Cardiac fibroblast (primary cell): ENCODE measurements around the gene ROPN1L.

Experiments used
- DNase-seq, 2 donors: peaks; one replicate each; pipeline versions ENCODE4 v3.0.0 to v3.0.0-alpha.2; 2010; ENCODE audit warnings: low read depth in 2 of 2
- H3K4me3 ChIP-seq, 2 donors: replicated peaks in 1 of 2; 1 replicate in 1 of 2; 2 replicates in 1 of 2; pipeline ENCODE4 v1.5.1; 2011; ENCODE audit warnings: low read depth in 2 of 2, low read length in 2 of 2, mild to moderate bottlenecking in 2 of 2, moderate library complexity in 1 of 2
- TF ChIP-seq, protein P1 (sequence below): IDR thresholded peaks from one replicate; pipeline ENCODE4 v1.5.1; 2011; ENCODE audit warnings: low read depth, mild to moderate bottlenecking, low read length, inconsistent platforms

The ROPN1L gene

DNA sequence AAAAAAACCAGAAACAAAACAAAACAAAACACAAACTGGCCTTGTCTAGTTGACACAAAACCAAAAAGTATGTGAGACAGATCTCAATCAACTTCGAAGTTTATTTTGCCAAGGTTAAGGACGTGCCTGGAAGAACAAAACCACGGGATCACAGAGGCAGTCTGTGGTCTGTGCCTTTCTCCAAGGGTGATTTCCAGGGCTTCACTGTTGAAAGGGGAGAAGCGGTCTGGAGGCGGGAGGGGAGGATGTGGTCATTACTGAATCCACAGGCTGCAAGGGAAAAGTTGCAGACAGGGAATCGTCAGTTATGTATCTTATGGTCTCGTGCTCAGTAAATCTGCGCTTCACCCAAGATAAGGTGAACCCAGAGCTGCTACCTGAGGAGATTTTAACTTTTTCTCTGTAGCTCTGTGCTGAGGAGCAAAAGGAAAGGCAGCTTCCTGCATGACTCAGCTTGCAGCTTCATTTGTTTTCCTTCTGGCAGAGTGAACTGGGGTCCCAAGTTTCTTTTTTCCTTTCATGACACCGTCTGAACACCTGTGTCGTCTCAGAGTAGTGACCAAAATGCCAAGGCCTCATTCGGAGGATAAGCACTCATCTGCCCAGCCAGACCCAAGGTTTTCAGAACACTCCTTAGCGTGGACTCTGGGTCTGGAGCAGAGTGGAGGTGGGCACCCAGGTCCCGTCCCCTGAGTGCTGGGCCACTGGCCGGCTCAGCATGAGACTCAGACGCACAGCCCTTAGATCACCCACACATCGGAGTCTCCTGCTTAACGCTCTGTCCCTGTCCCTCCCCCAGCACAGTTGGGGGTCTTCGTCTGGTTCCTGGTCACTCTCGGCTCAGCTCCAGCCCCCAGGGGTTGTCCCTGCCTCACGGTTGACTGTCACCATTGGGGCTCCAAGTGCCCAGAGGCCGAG lies 25.9 kb downstream of the ROPN1L start:
- peak; percentile 55 to 59 for DNase-seq
- TF ChIP-seq, protein P1, sequence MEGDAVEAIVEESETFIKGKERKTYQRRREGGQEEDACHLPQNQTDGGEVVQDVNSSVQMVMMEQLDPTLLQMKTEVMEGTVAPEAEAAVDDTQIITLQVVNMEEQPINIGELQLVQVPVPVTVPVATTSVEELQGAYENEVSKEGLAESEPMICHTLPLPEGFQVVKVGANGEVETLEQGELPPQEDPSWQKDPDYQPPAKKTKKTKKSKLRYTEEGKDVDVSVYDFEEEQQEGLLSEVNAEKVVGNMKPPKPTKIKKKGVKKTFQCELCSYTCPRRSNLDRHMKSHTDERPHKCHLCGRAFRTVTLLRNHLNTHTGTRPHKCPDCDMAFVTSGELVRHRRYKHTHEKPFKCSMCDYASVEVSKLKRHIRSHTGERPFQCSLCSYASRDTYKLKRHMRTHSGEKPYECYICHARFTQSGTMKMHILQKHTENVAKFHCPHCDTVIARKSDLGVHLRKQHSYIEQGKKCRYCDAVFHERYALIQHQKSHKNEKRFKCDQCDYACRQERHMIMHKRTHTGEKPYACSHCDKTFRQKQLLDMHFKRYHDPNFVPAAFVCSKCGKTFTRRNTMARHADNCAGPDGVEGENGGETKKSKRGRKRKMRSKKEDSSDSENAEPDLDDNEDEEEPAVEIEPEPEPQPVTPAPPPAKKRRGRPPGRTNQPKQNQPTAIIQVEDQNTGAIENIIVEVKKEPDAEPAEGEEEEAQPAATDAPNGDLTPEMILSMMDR: no peak
- no peak overlapping the region for H3K4me3 ChIP-seq

DNA sequence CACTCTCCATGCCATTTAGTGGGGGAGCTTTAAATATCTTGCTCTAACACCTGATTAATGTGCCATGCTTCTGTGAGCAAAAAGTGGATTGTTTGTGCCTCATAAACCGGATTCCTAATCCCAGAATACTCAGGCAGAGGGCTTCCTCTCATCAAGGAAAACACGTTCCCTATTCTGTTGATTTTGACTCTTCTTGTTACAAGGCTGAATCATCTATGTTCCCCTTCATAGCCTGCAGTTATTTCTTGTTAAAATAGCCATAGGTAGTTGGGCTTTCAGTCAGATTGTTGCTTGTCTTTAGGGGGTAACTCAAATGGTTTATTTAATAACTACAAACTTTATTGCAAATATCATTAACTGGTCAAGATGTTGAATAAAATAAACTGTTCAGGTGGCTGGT lies 26.6 kb downstream of the ROPN1L start:
- DNase-seq: no peak
- TF ChIP-seq, protein P1: no peak
- no peak overlapping the region for H3K4me3 ChIP-seq

DNA sequence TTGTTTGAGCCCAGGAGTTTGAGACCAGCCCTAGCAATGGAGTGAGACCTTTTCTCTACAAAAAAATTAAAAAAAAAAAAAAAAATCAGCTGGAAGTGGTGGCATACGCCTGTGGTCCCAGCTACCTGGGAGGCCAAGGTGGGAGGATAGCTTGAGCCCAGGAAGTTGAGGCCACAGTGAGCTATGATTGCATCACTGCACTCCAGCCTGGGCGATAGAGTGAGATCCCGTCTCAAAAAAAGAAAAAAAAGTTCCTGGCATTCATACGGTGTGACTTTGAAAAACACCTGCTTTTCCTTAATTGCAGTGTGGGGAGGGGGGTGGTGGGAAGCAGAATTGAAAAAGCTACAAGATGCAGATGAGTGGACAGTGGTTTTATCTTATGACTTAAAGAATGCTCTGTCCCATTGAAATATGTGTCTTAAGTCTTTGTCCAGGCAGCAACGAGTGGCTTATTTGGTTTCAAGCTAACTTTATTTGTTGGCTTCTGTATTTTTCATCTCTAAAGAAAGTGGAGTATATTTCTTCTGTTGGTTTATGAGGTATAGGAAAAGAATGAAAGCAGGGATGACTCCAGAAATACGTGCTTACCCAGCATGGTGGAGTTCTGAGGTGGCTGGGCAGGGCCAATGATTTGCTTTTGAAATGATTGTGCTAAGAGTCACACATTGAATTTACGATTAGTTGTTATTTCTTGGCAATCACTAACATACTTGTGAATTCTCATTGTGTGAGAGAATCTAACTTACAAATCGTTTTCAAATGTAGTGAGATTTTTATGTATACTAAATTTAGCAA lies 27.8 kb downstream of the ROPN1L start:
- TF ChIP-seq, protein P1: no peak
- DNase-seq: peak in 1 of 2 donors; percentile 47

DNA sequence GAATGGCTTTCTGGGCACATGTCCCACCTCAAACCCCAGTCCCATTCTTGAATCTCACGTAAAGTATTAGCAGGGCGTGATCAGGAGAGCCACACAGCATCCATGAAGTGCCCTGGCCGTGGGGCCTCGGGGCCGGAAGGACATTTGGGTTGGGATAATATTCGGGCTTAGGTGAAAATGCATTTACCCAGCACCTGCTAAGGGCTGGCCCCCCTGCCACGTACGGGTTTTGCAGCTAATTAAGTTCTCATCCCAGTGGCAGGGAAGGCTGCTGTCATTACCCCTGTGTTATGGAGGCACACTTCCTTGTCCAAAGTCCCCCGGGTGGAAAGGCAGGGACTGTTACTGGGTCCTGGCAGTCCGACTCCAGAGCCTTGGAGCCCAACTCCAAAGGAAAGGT lies 29.0 kb downstream of the ROPN1L start:
- TF ChIP-seq, protein P1: no peak
- no peak overlapping the region for H3K4me3 ChIP-seq
- DNase-seq: no peak

More for the DNA sequence above, 27.8 kb downstream of the ROPN1L start:
- H3K4me3 ChIP-seq: no peak overlapping the region

DNA sequence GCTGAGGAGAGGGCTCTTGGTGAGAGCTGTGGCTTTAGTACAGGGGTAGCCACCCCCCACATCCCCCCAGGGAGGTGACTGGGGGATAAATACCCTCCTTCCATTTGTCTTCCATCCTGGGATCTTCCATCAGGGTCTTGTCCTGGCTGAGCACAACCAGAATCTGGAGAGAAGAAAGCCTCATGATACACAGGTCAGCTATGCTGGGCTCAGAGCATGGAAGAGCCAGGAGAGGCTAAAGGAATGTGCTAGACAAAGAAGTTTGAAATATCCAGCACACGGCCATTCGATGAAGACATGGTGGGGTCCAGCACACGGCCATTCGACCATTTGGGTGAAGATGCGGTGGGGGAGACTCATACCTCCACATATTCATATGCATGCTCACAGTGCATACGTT lies 30.0 kb downstream of the ROPN1L start:
- TF ChIP-seq, protein P1: no peak
- no peak for DNase-seq
- no peak overlapping the region for H3K4me3 ChIP-seq

DNA sequence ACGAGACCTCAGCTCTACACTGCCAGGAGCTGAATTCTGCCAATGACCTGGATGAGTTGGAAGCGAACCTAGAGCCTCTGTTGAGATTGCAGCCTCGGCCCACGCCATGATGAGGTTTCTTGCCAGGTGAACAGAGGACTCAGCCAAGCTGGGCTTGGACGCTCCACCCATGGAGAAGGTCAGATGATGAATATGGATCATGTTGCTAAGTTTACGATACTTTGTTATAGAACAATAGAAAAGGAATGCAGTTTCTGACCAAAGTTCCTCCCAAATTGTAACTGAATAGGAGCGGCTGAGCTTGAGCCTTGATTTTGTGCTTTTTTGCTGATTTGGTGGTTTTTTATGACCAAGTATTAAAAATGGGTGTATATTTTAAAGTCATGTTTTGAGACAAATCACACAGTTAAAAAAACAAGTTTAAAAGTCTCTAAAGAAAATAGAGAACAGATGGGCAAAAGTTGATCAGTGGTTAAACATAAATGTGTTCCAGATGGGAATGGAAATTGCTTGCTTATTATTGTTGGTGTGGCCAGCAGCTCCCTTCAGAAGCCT lies 32.9 kb downstream of the ROPN1L start:
- peak in 1 of 2 donors; percentile 39 for DNase-seq
- TF ChIP-seq, protein P1: no peak
- no peak overlapping the region for H3K4me3 ChIP-seq
